Esophagus muscularis mucosa (tissue), 4 donors: ENCODE results near the gene REXO4.

Source experiments
- CTCF ChIP-seq, 3 experiments: fragments of 200-600 bp in 2 of 3; fragments of 450-650 bp in 1 of 3; sonication (generic) in 2 of 3; IDR thresholded peaks; one replicate each; pipeline ENCODE4 v1.5.1; 2017 to 2019; ENCODE audit warnings: antibody characterized with exemption in 3 of 3, mild to moderate bottlenecking in 2 of 3, moderate library complexity in 1 of 3
- EP300 ChIP-seq: sonication (generic); formaldehyde crosslinking; IDR thresholded peaks from one replicate; pipeline ENCODE4 v1.6.1; 2017; ENCODE audit warnings: antibody characterized with exemption
- POLR2A ChIP-seq: fragments of 450-650 bp; IDR thresholded peaks from one replicate; pipeline ENCODE4 v1.6.1; 2017; ENCODE audit warnings: antibody characterized with exemption, moderate library complexity, mild to moderate bottlenecking, low read depth
- POLR2AphosphoS5 ChIP-seq, 2 donors: sonication (generic); formaldehyde crosslinking; IDR thresholded peaks; one replicate each; pipeline ENCODE4 v1.6.1; 2017; ENCODE audit warnings: antibody characterized with exemption in 2 of 2

- TF ChIP-seq CTCF (IDR thresholded peaks at IDR 0.05) (no peak), EP300 (no peak), POLR2AphosphoS5 (IDR thresholded peaks at IDR 0.05) (no peak), POLR2A (no peak)
Measured at GRCh38 chr9:133369422-133369821, 48.4 kb downstream of the REXO4 start.
